Mammary epithelial cell (primary cell): ENCODE results near the gene UNC13B.

ENCODE experiments used
- EZH2 ChIP-seq: IDR thresholded peaks from 2 replicates; pipeline ENCODE4 v1.6.1; 2012; ENCODE audit warnings: low read length, inconsistent platforms, borderline replicate concordance
- TF ChIP-seq, protein P1 (sequence below), 2 donors: IDR thresholded peaks in 1 of 2; conservative IDR thresholded peaks in 1 of 2; 2 replicates each; pipeline ENCODE4 v1.5.1; 2011 to 2012; ENCODE audit warnings: inconsistent platforms in 2 of 2, low read length in 2 of 2, mild to moderate bottlenecking in 2 of 2, control low read depth in 1 of 2, low read depth in 1 of 2; ENCODE audit not compliant: insufficient read depth in 1 of 2; ENCODE audit errors: extremely low read depth in 1 of 2

DNA sequence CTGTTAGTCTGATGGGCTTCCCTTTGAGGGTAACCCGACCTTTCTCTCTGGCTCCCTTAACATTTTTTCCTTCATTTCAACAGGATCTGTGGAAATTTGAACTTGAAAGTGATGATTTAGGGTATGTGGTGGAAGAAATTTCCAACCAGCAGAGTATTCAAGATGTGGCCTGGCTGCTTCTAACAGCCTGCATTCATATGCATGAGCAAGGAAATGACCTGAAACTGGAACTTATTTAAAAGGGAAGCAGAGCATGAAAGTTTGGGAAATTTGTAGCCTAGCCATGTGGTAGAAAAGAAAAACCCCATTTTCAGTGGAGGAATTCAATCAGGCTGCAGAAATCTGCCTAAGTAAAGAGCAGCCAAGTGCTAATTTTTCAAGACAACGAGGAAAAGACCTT is 41.7 kb downstream of the UNC13B start:
- TF ChIP-seq, protein P1, sequence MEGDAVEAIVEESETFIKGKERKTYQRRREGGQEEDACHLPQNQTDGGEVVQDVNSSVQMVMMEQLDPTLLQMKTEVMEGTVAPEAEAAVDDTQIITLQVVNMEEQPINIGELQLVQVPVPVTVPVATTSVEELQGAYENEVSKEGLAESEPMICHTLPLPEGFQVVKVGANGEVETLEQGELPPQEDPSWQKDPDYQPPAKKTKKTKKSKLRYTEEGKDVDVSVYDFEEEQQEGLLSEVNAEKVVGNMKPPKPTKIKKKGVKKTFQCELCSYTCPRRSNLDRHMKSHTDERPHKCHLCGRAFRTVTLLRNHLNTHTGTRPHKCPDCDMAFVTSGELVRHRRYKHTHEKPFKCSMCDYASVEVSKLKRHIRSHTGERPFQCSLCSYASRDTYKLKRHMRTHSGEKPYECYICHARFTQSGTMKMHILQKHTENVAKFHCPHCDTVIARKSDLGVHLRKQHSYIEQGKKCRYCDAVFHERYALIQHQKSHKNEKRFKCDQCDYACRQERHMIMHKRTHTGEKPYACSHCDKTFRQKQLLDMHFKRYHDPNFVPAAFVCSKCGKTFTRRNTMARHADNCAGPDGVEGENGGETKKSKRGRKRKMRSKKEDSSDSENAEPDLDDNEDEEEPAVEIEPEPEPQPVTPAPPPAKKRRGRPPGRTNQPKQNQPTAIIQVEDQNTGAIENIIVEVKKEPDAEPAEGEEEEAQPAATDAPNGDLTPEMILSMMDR (conservative IDR thresholded peaks at IDR 0.05 in 1 of 2, IDR thresholded peaks at IDR 0.05 in 1 of 2; ENCODE audit: extremely low read depth in 1 of 2, insufficient read depth in 1 of 2, low read depth in 1 of 2, low read length in 2 of 2): no peak
- TF ChIP-seq EZH2: no peak
